Upper lobe of left lung (tissue), 6 donors: Measurements from ENCODE around the gene RIOX2. TPM values are rescaled to one million over a fixed set of nuclear protein-coding genes. Genes with fewer than 3 reads are reported as not detected.

Source experiments
- total RNA-seq, 6 donors: library from RNA; depleted of rRNA in 4 of 6; stranded (reverse); fragments of >200 nt in 4 of 6; gene quantifications; one replicate each; pipeline versions ENCODE4 v1.1.0 to v1.2.1, GENCODE V29; 2016 to 2021
- donor health status: DM: no; HTN: no; CAD: no; lungs with moderate emphysema.
- donor health status: DM: no; HTN: yes; CAD: no; lungs with severe emphysema.

Gene RIOX2
- total RNA-seq, 6 donors from 2014 or later: 15.9 to 33.9 (median 21.4) TPM

Other genes with a start within 250 kb of the RIOX2 start
- gene ARL6, start 207.7 kb downstream of the RIOX2 start, total RNA-seq: 10 to 100 TPM in 3 of 6 donors, 1 to 10 TPM in 3; 4.0 to 12.6 (median 9.1) TPM
- gene CRYBG3, start 150.4 kb downstream of the RIOX2 start, total RNA-seq: 10 to 100 TPM; 19.7 to 32.7 (median 26.6) TPM
- gene GABRR3, start 62.9 kb upstream of the RIOX2 start, total RNA-seq: not detected
- gene OR5AC2, start 114.7 kb upstream of the RIOX2 start, total RNA-seq: not detected
- not detected for gene OR5H1, start 158.3 kb upstream of the RIOX2 start, total RNA-seq
- not detected for gene OR5H14, start 175.0 kb upstream of the RIOX2 start, total RNA-seq
- gene OR5H15, start 194.3 kb upstream of the RIOX2 start, total RNA-seq: not detected